H9 (cell line): ENCODE results near the gene ARCN1. TPM values are rescaled to one million over a fixed set of nuclear protein-coding genes. Genes with fewer than 3 reads are reported as not detected.

Experiments used
- DNase-seq: peaks from one replicate; pipeline ENCODE4 v3.0.0-alpha.2; 2017
- H2AFZ ChIP-seq: one replicate; pipeline ENCODE4 v1.6.1; 2013; ENCODE audit warnings: mild to moderate bottlenecking, low read length, control low read depth, moderate library complexity
- H2AK5ac ChIP-seq: 2 replicates; pipeline ENCODE4 v1.6.1; 2013; ENCODE audit warnings: low read length, control low read depth, mixed read lengths; ENCODE audit not compliant: insufficient read length
- H2BK120ac ChIP-seq: one replicate; pipeline ENCODE4 v1.6.1; 2013; ENCODE audit warnings: low read depth, mild to moderate bottlenecking, low read length, control low read depth, inconsistent platforms; ENCODE audit not compliant: poor library complexity, severe bottlenecking
- H2BK12ac ChIP-seq: 2 replicates; pipeline ENCODE4 v1.6.1; 2013; ENCODE audit warnings: low read length, control low read depth, mixed read lengths, low read depth; ENCODE audit not compliant: insufficient read length
- H2BK15ac ChIP-seq: 2 replicates; pipeline ENCODE4 v1.6.1; 2013; ENCODE audit warnings: low read depth, low read length, control low read depth
- H2BK20ac ChIP-seq: one replicate; pipeline ENCODE4 v1.6.1; 2013; ENCODE audit warnings: low read depth, mild to moderate bottlenecking, low read length, control low read depth, inconsistent platforms; ENCODE audit not compliant: poor library complexity, severe bottlenecking
- H2BK5ac ChIP-seq: 2 replicates; pipeline ENCODE4 v1.6.1; 2013; ENCODE audit warnings: low read length, control low read depth, mixed read lengths; ENCODE audit not compliant: insufficient read length
- H3K14ac ChIP-seq: 2 replicates; pipeline ENCODE4 v1.6.1; 2013; ENCODE audit warnings: low read length, control low read depth; ENCODE audit not compliant: insufficient read depth
- H3K18ac ChIP-seq: 2 replicates; pipeline ENCODE4 v1.6.1; 2013; ENCODE audit warnings: low read depth, mild to moderate bottlenecking, mixed read lengths, low read length, control low read depth; ENCODE audit not compliant: insufficient read length
- H3K23ac ChIP-seq: 2 replicates; pipeline ENCODE4 v1.6.1; 2013; ENCODE audit warnings: low read length, control low read depth, mixed read lengths, low read depth; ENCODE audit not compliant: insufficient read length
- H3K23me2 ChIP-seq: 2 replicates; pipeline ENCODE4 v1.6.1; 2013; ENCODE audit warnings: low read depth, mild to moderate bottlenecking, mixed read lengths, low read length, control low read depth; ENCODE audit not compliant: insufficient read length, poor library complexity, severe bottlenecking
- H3K27ac ChIP-seq: 2 replicates; pipeline ENCODE4 v1.5.1; 2013; ENCODE audit warnings: low read length, control low read depth, mixed read lengths, low read depth; ENCODE audit not compliant: insufficient read length
- H3K27me3 ChIP-seq: 2 replicates; pipeline ENCODE4 v1.6.1; 2013; ENCODE audit warnings: low read length, control low read depth, inconsistent platforms; ENCODE audit not compliant: insufficient read depth
- H3K4ac ChIP-seq: 2 replicates; pipeline ENCODE4 v1.6.1; 2013; ENCODE audit warnings: low read depth, mild to moderate bottlenecking, control low read depth, inconsistent platforms, low read length, moderate library complexity
- H3K4me1 ChIP-seq: 2 replicates; pipeline ENCODE4 v1.6.1; 2013; ENCODE audit warnings: low read length, control low read depth, inconsistent platforms; ENCODE audit not compliant: insufficient read depth
- H3K4me2 ChIP-seq: 2 replicates; pipeline ENCODE4 v1.6.1; 2013; ENCODE audit warnings: low read length, control low read depth, mixed read lengths; ENCODE audit not compliant: insufficient read length, insufficient read depth
- H3K56ac ChIP-seq: 2 replicates; pipeline ENCODE4 v1.6.1; 2013; ENCODE audit warnings: low read depth, mild to moderate bottlenecking, mixed read lengths, low read length, control low read depth; ENCODE audit not compliant: insufficient read length
- H3K79me1 ChIP-seq: 2 replicates; pipeline ENCODE4 v1.6.1; 2013; ENCODE audit warnings: low read depth, mild to moderate bottlenecking, moderate library complexity, low read length, control low read depth, inconsistent platforms; ENCODE audit not compliant: insufficient read depth, poor library complexity, severe bottlenecking
- H3K79me2 ChIP-seq: 2 replicates; pipeline ENCODE4 v1.6.1; 2013; ENCODE audit warnings: low read length, control low read depth, inconsistent platforms; ENCODE audit not compliant: insufficient read depth
- H3K9ac ChIP-seq: 2 replicates; pipeline ENCODE4 v1.6.1; 2013; ENCODE audit warnings: low read length, control low read depth, mixed read lengths; ENCODE audit not compliant: insufficient read length; ENCODE audit errors: extremely low read depth
- H3K9me3 ChIP-seq: one replicate; pipeline ENCODE4 v1.6.1; 2013; ENCODE audit warnings: low read depth, low read length, inconsistent platforms; ENCODE audit not compliant: control insufficient read depth
- H3T11ph ChIP-seq: one replicate; pipeline ENCODE4 v1.6.1; 2013; ENCODE audit warnings: mild to moderate bottlenecking, low read length, control low read depth, inconsistent platforms
- H4K20me1 ChIP-seq: one replicate; pipeline ENCODE4 v1.6.1; 2013; ENCODE audit not compliant: control insufficient read depth, insufficient read length, insufficient read depth
- H4K5ac ChIP-seq: 2 replicates; pipeline ENCODE4 v1.6.1; 2013; ENCODE audit warnings: low read depth, mild to moderate bottlenecking, mixed read lengths, low read length, control low read depth; ENCODE audit not compliant: insufficient read length
- H4K8ac ChIP-seq: replicated peaks from 2 replicates; pipeline ENCODE4 v1.6.1; 2013; ENCODE audit warnings: low read length, control low read depth, mixed read lengths, low read depth; ENCODE audit not compliant: insufficient read length
- H4K91ac ChIP-seq: 2 replicates; pipeline ENCODE4 v1.6.1; 2013; ENCODE audit warnings: low read depth, mild to moderate bottlenecking, moderate library complexity, mixed read lengths, low read length, control low read depth; ENCODE audit not compliant: insufficient read length
- H3K27ac Mint-ChIP-seq, 3 experiments: 2 replicates in 2 of 3; 3 replicates in 1 of 3; pipeline ENCODE4 v1.8.0; 2020 to 2021; ENCODE audit warnings: mixed read lengths in 3 of 3, mild to moderate bottlenecking in 1 of 3, moderate library complexity in 1 of 3
- H3K27me3 Mint-ChIP-seq: 2 replicates; pipeline ENCODE4 v1.8.0; 2021; ENCODE audit warnings: low read depth, mild to moderate bottlenecking, moderate library complexity, mixed read lengths
- H3K36me3 Mint-ChIP-seq, 3 experiments: 2 replicates in 2 of 3; 3 replicates in 1 of 3; pipeline ENCODE4 v1.8.0; 2020 to 2021; ENCODE audit warnings: low read depth in 3 of 3, mixed read lengths in 3 of 3; ENCODE audit not compliant: insufficient read depth in 1 of 3
- H3K4me1 Mint-ChIP-seq, 2 experiments: 2 replicates each; pipeline ENCODE4 v1.8.0; 2020; ENCODE audit warnings: mixed read lengths in 2 of 2
- H3K4me3 Mint-ChIP-seq, 2 experiments: 2 replicates in 1 of 2; 3 replicates in 1 of 2; pipeline ENCODE4 v1.8.0; 2020 to 2021; ENCODE audit warnings: mild to moderate bottlenecking in 2 of 2, mixed read lengths in 2 of 2, moderate library complexity in 1 of 2
- H3K9me3 Mint-ChIP-seq, 2 experiments: 2 replicates in 1 of 2; 3 replicates in 1 of 2; pipeline ENCODE4 v1.8.0; 2020; ENCODE audit warnings: mild to moderate bottlenecking in 2 of 2, mixed read lengths in 2 of 2, moderate library complexity in 1 of 2
- CTCF ChIP-seq: fragments of 200-600 bp; sonication (generic); conservative IDR thresholded peaks from 3 replicates; pipeline ENCODE4 v1.8.0; 2021; ENCODE audit warnings: antibody characterized with exemption, mild to moderate bottlenecking
- WGBS: extraction: QIAGEN DNeasy Blood & Tissue Kit; methylation state at CpG from one replicate; pipeline ENCODE4 v1.1.7; 2013; ENCODE audit warnings: missing lambda C conversion rate, low lambda C conversion rate, mixed read lengths; ENCODE audit not compliant: insufficient read length; ENCODE audit errors: extremely low coverage; 5-methylcytosine and 5-hydroxymethylcytosine counted together
- total RNA-seq: library from RNA; stranded (reverse); gene quantifications from 2 replicates; pipeline ENCODE4 v1.2.1, GENCODE V29; 2021

Gene ARCN1
- total RNA-seq, 1 experiment from 2014 or later, result 152 TPM

- Mint-ChIP-seq H3K27ac (no peak overlapping the region; a peak in 1 of 7 replicates), H3K4me1 (no peaks in the 10 kb centered on the region), H3K27me3 (no peaks in the 10 kb centered on the region), H3K4me3 (no peak overlapping the region), H3K9me3 (no peaks in the 10 kb centered on the region), H3K36me3 (peaks cover 30 to 80% (median 80%) of the 10 kb centered on the region in 3 experiments; a peak in 6 of 7 replicates)
- H3K4ac ChIP-seq, result no peak overlapping the region
- H3K56ac ChIP-seq, result no peak overlapping the region
- H4K20me1 ChIP-seq, result no peaks in the 10 kb centered on the region
- H2AK5ac ChIP-seq, result no peak overlapping the region
- H3K14ac ChIP-seq, result no peak overlapping the region
- no peak overlapping the region for H2BK120ac ChIP-seq
- no peaks in the 10 kb centered on the region for H3K4me1 ChIP-seq
- no peak overlapping the region for H3K9ac ChIP-seq
- H3K18ac ChIP-seq, result no peak overlapping the region
- H3T11ph ChIP-seq, result no peak overlapping the region
- H2BK12ac ChIP-seq, result no peak overlapping the region
- no peak overlapping the region for H3K27ac ChIP-seq
- no peak overlapping the region for H2BK5ac ChIP-seq
- no peak overlapping the region for H4K8ac ChIP-seq
- no peak overlapping the region for H3K4me2 ChIP-seq
- no peak overlapping the region for H3K23ac ChIP-seq
- DNase-seq, result no peak
- H2BK15ac ChIP-seq, result no peak overlapping the region
- H3K9me3 ChIP-seq, result no peaks in the 10 kb centered on the region
- no peaks in the 10 kb centered on the region for H3K79me1 ChIP-seq
- no peaks in the 10 kb centered on the region for H3K23me2 ChIP-seq
- H3K79me2 ChIP-seq, result no peaks in the 10 kb centered on the region
- H2AFZ ChIP-seq, result no peak overlapping the region
- no CpG with 5 or more reads among the region's 10 CpGs for WGBS
- H2BK20ac ChIP-seq, result no peak overlapping the region
- H3K27me3 ChIP-seq, result no peaks in the 10 kb centered on the region
- no peak overlapping the region for H4K91ac ChIP-seq
- no peak for TF ChIP-seq CTCF
- no peak overlapping the region for H4K5ac ChIP-seq
Observed at GRCh38 chr11:118644496-118644895, 72.3 kb downstream of the ARCN1 start.
